CD4-positive, alpha-beta T cell (primary cell): Measurements from ENCODE around the gene LRP11. TPM values are rescaled to one million over a fixed set of nuclear protein-coding genes. Genes with fewer than 3 reads are reported as not detected.

ENCODE experiments used
- ATAC-seq: fragments of 200-7000 bp; cut with Tn5 transposase; one replicate; pipeline ENCODE4 v1.10.0; 2022; ENCODE audit warnings: mild to moderate bottlenecking; ENCODE audit not compliant: poor library complexity
- CTCF ChIA-PET: fragments of 350-600 bp; sonication (Branson Sonifier 250); formaldehyde crosslinking; loops from one replicate; lab custom pipeline; 2021; ENCODE audit warnings: antibody characterized with exemption, inconsistent platforms; lab: Charles Lee
- POLR2A ChIA-PET: fragments of 350-600 bp; sonication (Branson Sonifier 250); formaldehyde crosslinking; loops from one replicate; lab custom pipeline; 2021; ENCODE audit warnings: antibody characterized with exemption, inconsistent platforms; lab: Charles Lee
- DNase-seq, 14 experiments: peaks; one replicate each; pipeline ENCODE4 v3.0.0-alpha.2; 2013 to 2020; ENCODE audit warnings: mixed read lengths in 2 of 14
- H3K27ac ChIP-seq, 2 donors: one replicate each; pipeline versions ENCODE4 v1.5.1 to v1.7.0; 2013; ENCODE audit warnings: low read length in 2 of 2, low read depth in 1 of 2, mild to moderate bottlenecking in 1 of 2
- H3K27me3 ChIP-seq, 2 experiments: 1 replicate in 1 of 2; 2 replicates in 1 of 2; pipeline versions ENCODE4 v1.6.1 to v1.7.0; 2013; ENCODE audit warnings: low read length in 2 of 2, control low read depth in 1 of 2, mild to moderate bottlenecking in 1 of 2, moderate library complexity in 1 of 2; ENCODE audit not compliant: insufficient read depth in 2 of 2, control insufficient read depth in 1 of 2
- H3K36me3 ChIP-seq: one replicate; pipeline ENCODE4 v1.6.1; 2013; ENCODE audit warnings: low read length, control low read depth; ENCODE audit not compliant: insufficient read depth
- H3K4me1 ChIP-seq: one replicate; pipeline ENCODE4 v1.6.1; 2013; ENCODE audit warnings: low read length, control low read depth; ENCODE audit not compliant: insufficient read depth
- H3K4me3 ChIP-seq: one replicate; pipeline ENCODE4 v1.5.1; 2013; ENCODE audit warnings: mild to moderate bottlenecking, low read length, moderate library complexity
- H3K9me3 ChIP-seq, 2 experiments: 1 replicate in 1 of 2; 2 replicates in 1 of 2; pipeline versions ENCODE4 v1.6.1 to v1.7.0; 2013; ENCODE audit warnings: low read length in 2 of 2, mild to moderate bottlenecking in 2 of 2, control low read depth in 1 of 2, moderate library complexity in 1 of 2; ENCODE audit not compliant: control insufficient read depth in 1 of 2, insufficient read depth in 1 of 2
- H3K27ac Mint-ChIP-seq: one replicate; pipeline ENCODE4 v1.8.0; 2020; ENCODE audit warnings: mixed read lengths
- H3K27me3 Mint-ChIP-seq: one replicate; pipeline ENCODE4 v1.8.0; 2021; ENCODE audit warnings: mixed read lengths
- H3K36me3 Mint-ChIP-seq: one replicate; pipeline ENCODE4 v1.8.0; 2021; ENCODE audit warnings: low read depth, mixed read lengths
- H3K4me1 Mint-ChIP-seq: one replicate; pipeline ENCODE4 v1.8.0; 2021; ENCODE audit warnings: low read depth, mixed read lengths
- H3K4me3 Mint-ChIP-seq: one replicate; pipeline ENCODE4 v1.8.0; 2020; ENCODE audit warnings: mild to moderate bottlenecking, mixed read lengths
- H3K9me3 Mint-ChIP-seq: one replicate; pipeline ENCODE4 v1.8.0; 2020; ENCODE audit warnings: mixed read lengths
- CTCF ChIP-seq: fragments of 200-600 bp; IDR thresholded peaks from one replicate; pipeline ENCODE4 v1.8.0; 2022; ENCODE audit warnings: antibody characterized with exemption, mild to moderate bottlenecking
- intact Hi-C, 2 experiments: fragments of 100-400 bp; cut with DNase I in 1 of 2; cut with micrococcal nuclease in 1 of 2; formaldehyde crosslinking; loops; one replicate each; pipeline versions ENCODE4 v1.15.1 to v1.9.0; 2023 to 2025; cut with DNase I, micrococcal nuclease
- total RNA-seq, 174 experiments: library from RNA in 2 of 174; stranded (reverse) in 2 of 174; gene quantifications; one replicate each; pipeline ENCODE4 v1.2.3 and lab custom pipeline; 2021 to 2026

LRP11 gene
- total RNA-seq, 2 experiments from 2014 or later: 0.75 to 0.99 TPM

DNA sequence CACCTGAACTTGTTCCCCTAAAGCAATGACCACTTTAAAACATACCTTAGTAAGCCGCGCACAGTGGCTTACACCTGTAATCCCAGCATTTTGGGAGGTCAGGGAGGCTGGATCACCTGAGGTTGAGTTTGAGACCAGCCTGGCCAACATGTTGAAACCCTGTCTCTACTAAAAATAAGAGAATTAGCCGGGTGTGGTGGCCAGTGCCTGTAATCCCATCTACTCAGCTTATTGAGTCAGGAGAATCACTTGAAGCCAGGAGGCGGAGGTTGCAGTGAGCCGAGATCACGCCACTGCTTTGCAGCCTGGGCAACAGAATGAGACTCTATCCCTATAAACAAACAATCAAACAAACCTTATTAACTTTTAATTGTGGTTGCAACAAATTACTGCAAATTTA lies 35.3 kb upstream of the LRP11 start:
- no peak overlapping the region for H3K27ac ChIP-seq
- peaks cover 10% of the 10 kb centered on the region for H3K27me3 Mint-ChIP-seq
- no peaks in the 10 kb centered on the region for H3K9me3 ChIP-seq
- no peak overlapping the region for H3K4me3 Mint-ChIP-seq
- ATAC-seq: no peak
- no peak for DNase-seq
- H3K27ac Mint-ChIP-seq: no peak overlapping the region
- no peaks in the 10 kb centered on the region for H3K36me3 ChIP-seq
- H3K4me1 ChIP-seq: peaks cover 20% of the 10 kb centered on the region
- H3K4me3 ChIP-seq: no peak overlapping the region
- CTCF ChIA-PET: no interaction called here
- no peaks in the 10 kb centered on the region for H3K9me3 Mint-ChIP-seq
- H3K36me3 Mint-ChIP-seq: no peaks in the 10 kb centered on the region
- peaks cover 10% of the 10 kb centered on the region for H3K4me1 Mint-ChIP-seq
- no peak for TF ChIP-seq CTCF
- intact Hi-C loops: no loop called here
- POLR2A ChIA-PET: no interaction called here
- H3K27me3 ChIP-seq: no peaks in the 10 kb centered on the region

GRCh38 chr6:149898966-149899365 lies 34.8 kb upstream of the LRP11 start:
- CTCF ChIA-PET: no interaction called here
- H3K36me3 ChIP-seq: no peaks in the 10 kb centered on the region
- H3K27me3 ChIP-seq: no peaks in the 10 kb centered on the region
- ATAC-seq (no peak), DNase-seq (no peak)
- peaks cover 20% of the 10 kb centered on the region for H3K4me1 ChIP-seq
- no peak overlapping the region for H3K4me3 ChIP-seq
- Mint-ChIP-seq H3K9me3 (no peaks in the 10 kb centered on the region), H3K4me1 (peaks cover 10% of the 10 kb centered on the region), H3K4me3 (no peak overlapping the region), H3K36me3 (no peaks in the 10 kb centered on the region), H3K27ac (no peak overlapping the region), H3K27me3 (peaks cover 10% of the 10 kb centered on the region)
- intact Hi-C loops: no loop called here
- POLR2A ChIA-PET: no interaction called here
- no peak for TF ChIP-seq CTCF
- H3K9me3 ChIP-seq: no peaks in the 10 kb centered on the region
- H3K27ac ChIP-seq: no peak overlapping the region

DNA sequence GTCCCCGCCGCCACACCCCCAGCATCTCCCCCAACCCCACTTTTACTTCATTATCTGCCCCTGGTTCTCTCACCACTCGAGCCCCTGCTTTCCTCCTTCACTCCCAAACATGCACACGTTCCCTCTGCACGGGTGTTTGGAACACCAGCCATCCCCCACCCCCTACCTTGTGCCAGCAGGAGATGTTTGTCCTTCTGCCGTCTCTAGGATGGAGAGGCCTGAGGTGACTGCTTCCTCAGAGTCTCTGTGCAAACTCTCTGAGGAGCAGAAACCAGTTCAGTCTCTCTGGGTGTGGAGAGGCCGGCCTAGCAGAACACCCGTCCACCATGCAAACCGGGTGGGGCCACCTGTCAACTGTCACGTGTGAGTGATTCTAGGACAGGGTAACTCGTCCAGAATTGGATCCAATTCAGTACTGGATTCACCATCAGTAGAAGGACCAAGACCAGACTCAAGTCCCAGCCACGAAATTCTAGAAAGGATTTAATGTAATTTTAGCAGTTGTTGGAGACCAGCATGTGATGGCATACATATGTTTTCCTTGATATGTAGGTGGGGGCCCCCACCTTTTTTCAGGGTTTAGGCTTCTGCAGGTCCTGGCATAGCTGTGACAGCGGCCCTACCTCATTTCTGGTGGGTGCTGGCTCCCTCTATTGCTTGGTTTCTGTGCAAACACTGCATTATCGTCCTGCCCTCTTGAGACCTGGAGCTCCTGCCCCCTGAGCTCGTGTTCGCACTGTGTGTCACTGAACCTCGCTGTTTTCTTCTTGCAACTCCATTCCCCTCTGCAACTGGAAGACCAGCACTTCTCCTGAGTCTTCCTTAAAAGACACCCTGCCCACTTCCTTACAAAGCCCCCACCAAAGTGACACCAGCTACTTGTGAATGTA lies 33.9 kb upstream of the LRP11 start, which contains the start of gene RAET1E:
Gene RAET1E, minus strand, starts transcription at position 259 of the 890 bp plus-strand sequence. CDS start 7,212 bp downstream, outside the sequence.
- no peaks in the 10 kb centered on the region for H3K27me3 ChIP-seq
- Mint-ChIP-seq H3K4me1 (peaks cover 10% of the 10 kb centered on the region), H3K36me3 (no peaks in the 10 kb centered on the region), H3K27ac (no peak within 1 kb of the TSS), H3K4me3 (no peak within 1 kb of the TSS), H3K27me3 (peaks cover 10% of the 10 kb centered on the region), H3K9me3 (no peaks in the 10 kb centered on the region)
- no peaks in the 10 kb centered on the region for H3K9me3 ChIP-seq
- H3K36me3 ChIP-seq: no peaks in the 10 kb centered on the region
- intact Hi-C loops: no loop called here
- peaks cover 20% of the 10 kb centered on the region for H3K4me1 ChIP-seq
- ChIA-PET POLR2A (no interaction called here), CTCF (interaction anchor here (1.0 kb wide), 1 partner anchor 33 kb away, joined by 3 read pairs; no protein-coding TSS in a partner anchor)
- ATAC-seq (no peak), DNase-seq (no peak)
- peak within 1 kb of the TSS; percentile 1 for H3K4me3 ChIP-seq
- TF ChIP-seq CTCF: no peak
- H3K27ac ChIP-seq: no peak within 1 kb of the TSS
